ENCODE data around the gene PKD2L1. TPM values are rescaled to one million over a fixed set of nuclear protein-coding genes. Genes with fewer than 3 reads are reported as not detected.

PKD2L1 gene
- total and polyA plus RNA-seq, 2 of the 8 experiments (the other 6 are each of a cell fraction or from before 2014, with no cell fraction given) = 0.20 to 0.33 TPM

- Histone ChIP-seq H3K23me2 (ENCODE audit: low read depth, low read length) (peaks cover 6% of the 10 kb centered on the region), H3K27me3 (replicated peaks in 1 of 4; ENCODE audit: control insufficient read depth in 3 of 4, extremely low read depth in 1 of 4, insufficient read depth in 3 of 4, low read length in 3 of 4) (no peaks in the 10 kb centered on the region; a peak in 2 of 7 replicates), H3K4me2 (ENCODE audit: insufficient read depth in 1 of 2, low read depth in 2 of 2, low read length in 2 of 2) (no peak overlapping the region), H3K14ac (ENCODE audit: insufficient read length) (no peak overlapping the region), H3K79me1 (ENCODE audit: low read depth, low read length) (no peaks in the 10 kb centered on the region), H4K8ac (ENCODE audit: extremely low read depth, insufficient read depth, low read length) (no peak overlapping the region), H4K5ac (ENCODE audit: insufficient read length, low read depth, low read length) (no peak overlapping the region), H2BK20ac (ENCODE audit: low read length) (peak overlapping the region; percentile 11; the same call in 1 of the 2 replicates), H3K36me3 (ENCODE audit: control insufficient read depth in 2 of 4, insufficient read depth in 4 of 4, low read length in 3 of 4) (no peaks in the 10 kb centered on the region; a peak in 1 of 8 replicates), H3K23ac (ENCODE audit: insufficient read length) (no peak overlapping the region), H3K9me3 (ENCODE audit: insufficient read depth in 2 of 2, low read depth in 1 of 2, low read length in 1 of 2) (no peaks in the 10 kb centered on the region), H3K4me3 (ENCODE audit: extremely low read depth in 1 of 4, insufficient read depth in 2 of 4, low read depth in 3 of 4, low read length in 4 of 4) (no peak overlapping the region), H3K4ac (replicated peaks; ENCODE audit: insufficient read length, low read depth, low read length) (no peak overlapping the region), H3K9ac (replicated peaks in 1 of 4; ENCODE audit: extremely low read depth in 1 of 4, low read depth in 3 of 4, low read length in 3 of 4) (no peak overlapping the region), H3K56ac (replicated peaks; ENCODE audit: insufficient read length, low read depth, low read length) (no peak overlapping the region), H2BK15ac (ENCODE audit: low read length) (no peak overlapping the region), H4K20me1 (replicated peaks in 1 of 2; ENCODE audit: control insufficient read depth in 1 of 2, insufficient read depth in 2 of 2, low read length in 2 of 2) (no peaks in the 10 kb centered on the region), H2BK5ac (ENCODE audit: low read depth, low read length) (peak overlapping the region; percentile 18; the same call in 1 of the 2 replicates), H3K18ac (ENCODE audit: extremely low read depth, low read length) (no peak overlapping the region), H2AK5ac (ENCODE audit: low read depth, low read length) (no peak overlapping the region), H3K79me2 (ENCODE audit: control insufficient read depth in 1 of 2, insufficient read depth in 2 of 2, low read length in 2 of 2) (peaks cover 6 to 12% of the 10 kb centered on the region in 2 experiments), H2BK12ac (ENCODE audit: low read depth, low read length) (no peak overlapping the region), H3K4me1 (replicated peaks in 1 of 4; ENCODE audit: control insufficient read depth in 3 of 4, insufficient read depth in 4 of 4, low read length in 3 of 4) (peaks cover 9 to 21% (median 10%) of the 10 kb centered on the region in 4 experiments), H2BK120ac (replicated peaks; ENCODE audit: low read depth, low read length) (no peak overlapping the region), H4K91ac (replicated peaks; ENCODE audit: insufficient read length, low read length) (no peak overlapping the region), H3K27ac (ENCODE audit: low read depth, low read length) (no peak overlapping the region), H2AFZ (ENCODE audit: low read length) (peak overlapping the region; percentile 94; the same call in 1 of the 2 replicates)
- DNase-seq (ENCODE audit: low read depth in 1 of 2, low spot score in 2 of 2) (no peak), FAIRE-seq (no peak)
- WGBS, 2 experiments (ENCODE audit: extremely low coverage in 1 of 2, insufficient coverage in 1 of 2, insufficient read length in 1 of 2, insufficient replicate concordance in 2 of 2, low coverage in 1 of 2, low lambda C conversion rate in 2 of 2, missing lambda C conversion rate in 1 of 2) = 87% methylated on average over 7 of the region's 7 CpGs; no CpG with 5 or more reads in 1 of the 2 experiments
- CTCF ChIA-PET (ENCODE audit: partially characterized antibody) = interaction anchor here (0.6 to 21.7 kb wide), 22 partner anchors 9 to 1712 kb away, joined by 3 to 226 read pairs (median 4); partner anchors contain the start of genes PKD2L1 and SEC31B
- POLR2A ChIA-PET (ENCODE audit: partially characterized antibody) = interaction anchor here (1.1 to 5.1 kb wide), 7 partner anchors 11 to 143 kb away, joined by 3 to 24 read pairs (median 4); no protein-coding TSS in a partner anchor
- TF ChIP-seq SAP30 (IDR thresholded peaks at IDR 0.05; ENCODE audit: insufficient read depth, insufficient replicate concordance, low read length) = no peak
- TF ChIP-seq POLR2A (IDR thresholded peaks at IDR 0.05; ENCODE audit: control extremely low read depth in 1 of 2, low read depth in 2 of 2, low read length in 2 of 2) = no peak
- no peak for TF ChIP-seq KDM5A (IDR thresholded peaks at IDR 0.05; ENCODE audit: low read length)
- no peak for TF ChIP-seq ATF3 (IDR thresholded peaks at IDR 0.05; ENCODE audit: insufficient read depth, low read depth, low read length)
- TF ChIP-seq RNF2 (IDR thresholded peaks at IDR 0.05; ENCODE audit: borderline replicate concordance, low read depth, low read length, missing control alignments, poor library complexity, severe bottlenecking) = no peak
- TF ChIP-seq SP1 (IDR thresholded peaks at IDR 0.05; ENCODE audit: low read depth, low read length) = no peak
Observed at GRCh38 chr10:100342627-100342972, 12.6 kb upstream of the PKD2L1 start.

Measured in H1 (cell line).